OCI-LY3 (cell line): Measurements from ENCODE around the gene MYLK.
A peak's percentile ranks its signal among the peaks of the same experiment; 100 is the strongest.

ENCODE experiments used
- H2AFZ ChIP-seq: fragments of 200-600, 300-600 bp; shearing (Covaris generic); 2 replicates; pipeline ENCODE4 v1.6.0; 2014; ENCODE audit warnings: antibody characterized with exemption, low read depth, low read length
- H3K27ac ChIP-seq: fragments of 200-600, 300-600 bp; sonication (generic); 2 replicates; pipeline ENCODE4 v1.5.1; 2014; ENCODE audit warnings: mild to moderate bottlenecking, low read length, moderate library complexity, mixed read lengths
- H3K27me3 ChIP-seq: fragments of 200-600, 300-600 bp; sonication (generic); 2 replicates; pipeline ENCODE4 v1.6.1; 2014; ENCODE audit warnings: low read depth, low read length, mixed read lengths
- H3K36me3 ChIP-seq: fragments of 200-600, 300-600 bp; sonication (generic); replicated peaks from 2 replicates; pipeline ENCODE3; 2014; ENCODE audit warnings: low read depth, low read length, mixed read lengths
- H3K4me1 ChIP-seq: fragments of 300-600, 200-600 bp; sonication (generic); 2 replicates; pipeline ENCODE4 v1.6.1; 2014; ENCODE audit warnings: low read length, mixed read lengths
- H3K4me2 ChIP-seq: fragments of 200-600, 300-600 bp; sonication (generic); 2 replicates; pipeline ENCODE4 v1.6.1; 2014; ENCODE audit warnings: low read length, mixed read lengths
- H3K4me3 ChIP-seq: fragments of 300-600, 200-600 bp; sonication (generic); 2 replicates; pipeline ENCODE4 v1.5.1; 2014; ENCODE audit warnings: antibody characterized with exemption, mild to moderate bottlenecking, low read length, moderate library complexity
- H3K79me2 ChIP-seq: fragments of 300-600, 200-600 bp; shearing (Covaris generic); 2 replicates; pipeline ENCODE4 v1.6.1; 2014; ENCODE audit warnings: mild to moderate bottlenecking, low read length, mixed read lengths
- H3K9ac ChIP-seq: fragments of 300-600, 200-600 bp; shearing (Covaris generic); 2 replicates; pipeline ENCODE4 v1.6.0; 2014; ENCODE audit warnings: mild to moderate bottlenecking, low read length, moderate library complexity
- H3K9me3 ChIP-seq: fragments of 200-600, 300-600 bp; shearing (Covaris generic); 2 replicates; pipeline ENCODE4 v1.6.1; 2014; ENCODE audit warnings: low read length, mixed read lengths; ENCODE audit not compliant: insufficient read depth
- H4K20me1 ChIP-seq: fragments of 200-600, 300-600 bp; sonication (generic); 2 replicates; pipeline ENCODE4 v1.6.1; 2016; ENCODE audit warnings: low read length, mixed read lengths; ENCODE audit not compliant: insufficient read depth
- EZH2phosphoT487 ChIP-seq: fragments of 200-600 bp; shearing (Covaris generic); IDR thresholded peaks from 2 replicates; pipeline ENCODE4 v1.6.1; 2018; ENCODE audit warnings: antibody characterized with exemption, mixed run types, low read depth
- TF ChIP-seq, protein P1 (sequence below): fragments of 200-600, 300-600 bp; sonication (generic); IDR thresholded peaks from 2 replicates; pipeline ENCODE4 v1.5.1; 2014; ENCODE audit warnings: antibody characterized with exemption, low read length, low read depth

The MYLK gene

DNA sequence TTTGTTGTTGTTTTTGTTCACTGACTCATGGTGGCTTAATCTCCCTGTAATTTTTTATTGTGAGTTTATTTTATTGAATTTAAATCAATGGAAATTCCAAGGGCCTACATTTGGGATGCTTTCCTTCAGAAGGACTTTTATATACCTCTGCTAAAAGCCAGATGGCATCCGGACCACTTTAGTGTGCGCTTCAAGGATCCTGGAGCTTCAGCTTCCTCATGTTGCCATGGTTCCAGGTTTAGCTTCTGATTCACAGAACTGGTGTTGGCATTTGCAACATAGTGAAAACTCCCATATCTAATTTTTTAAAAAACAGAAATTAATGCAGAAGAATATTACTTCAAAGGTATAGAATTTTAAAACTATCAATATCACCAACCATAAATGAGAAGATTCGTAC is 290.8 kb downstream of the MYLK start:
- Histone ChIP-seq H3K4me1 (no peaks in the 10 kb centered on the region), H3K4me3 (no peak overlapping the region), H3K27me3 (no peaks in the 10 kb centered on the region), H2AFZ (no peak overlapping the region), H3K36me3 (peaks cover 30% of the 10 kb centered on the region), H3K27ac (no peak overlapping the region), H3K9ac (no peak overlapping the region), H3K4me2 (no peak overlapping the region), H4K20me1 (no peaks in the 10 kb centered on the region), H3K9me3 (peaks cover 11% of the 10 kb centered on the region; the same call in 1 of the 2 replicates), H3K79me2 (no peaks in the 10 kb centered on the region)
- no peak for TF ChIP-seq EZH2phosphoT487
- TF ChIP-seq, protein P1, sequence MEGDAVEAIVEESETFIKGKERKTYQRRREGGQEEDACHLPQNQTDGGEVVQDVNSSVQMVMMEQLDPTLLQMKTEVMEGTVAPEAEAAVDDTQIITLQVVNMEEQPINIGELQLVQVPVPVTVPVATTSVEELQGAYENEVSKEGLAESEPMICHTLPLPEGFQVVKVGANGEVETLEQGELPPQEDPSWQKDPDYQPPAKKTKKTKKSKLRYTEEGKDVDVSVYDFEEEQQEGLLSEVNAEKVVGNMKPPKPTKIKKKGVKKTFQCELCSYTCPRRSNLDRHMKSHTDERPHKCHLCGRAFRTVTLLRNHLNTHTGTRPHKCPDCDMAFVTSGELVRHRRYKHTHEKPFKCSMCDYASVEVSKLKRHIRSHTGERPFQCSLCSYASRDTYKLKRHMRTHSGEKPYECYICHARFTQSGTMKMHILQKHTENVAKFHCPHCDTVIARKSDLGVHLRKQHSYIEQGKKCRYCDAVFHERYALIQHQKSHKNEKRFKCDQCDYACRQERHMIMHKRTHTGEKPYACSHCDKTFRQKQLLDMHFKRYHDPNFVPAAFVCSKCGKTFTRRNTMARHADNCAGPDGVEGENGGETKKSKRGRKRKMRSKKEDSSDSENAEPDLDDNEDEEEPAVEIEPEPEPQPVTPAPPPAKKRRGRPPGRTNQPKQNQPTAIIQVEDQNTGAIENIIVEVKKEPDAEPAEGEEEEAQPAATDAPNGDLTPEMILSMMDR = no peak

DNA sequence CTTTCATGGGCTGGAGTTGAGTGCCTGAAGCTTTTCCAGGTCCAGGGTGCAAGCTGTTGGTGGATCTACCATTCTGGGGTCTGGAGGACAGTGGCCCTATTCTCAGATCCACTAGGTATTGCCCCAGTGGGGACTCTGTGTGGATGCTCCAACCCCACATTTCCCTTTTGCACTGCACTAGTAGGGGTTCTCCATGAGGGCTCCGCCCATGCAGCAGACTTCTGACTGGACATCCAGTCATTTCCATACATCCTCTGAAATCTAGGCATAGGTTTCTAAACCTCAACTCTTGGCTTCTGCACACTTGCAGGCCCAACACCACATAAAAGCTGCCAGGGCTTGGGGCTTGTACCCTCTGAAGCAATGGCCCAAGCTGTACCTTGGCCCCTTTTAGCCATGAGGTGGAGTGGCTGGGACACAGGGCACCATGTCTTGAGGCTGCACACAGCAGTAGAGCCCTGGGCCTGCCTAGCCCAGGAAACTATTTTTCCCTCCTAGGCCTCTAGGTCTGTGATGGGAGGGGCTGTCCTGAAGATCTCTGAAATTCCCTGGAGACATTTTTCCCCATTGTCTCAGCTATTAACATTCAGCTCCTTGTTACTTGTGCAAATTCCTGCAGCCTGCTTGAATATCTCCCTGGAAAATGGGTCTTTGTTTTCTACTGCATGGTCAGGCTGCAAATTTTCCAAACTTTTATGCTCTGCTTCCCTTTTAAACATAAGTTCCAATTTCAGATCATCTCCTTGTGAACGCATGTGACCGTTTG is 293.3 kb downstream of the MYLK start:
- H3K27ac ChIP-seq = no peak overlapping the region
- no peak overlapping the region for H2AFZ ChIP-seq
- TF ChIP-seq, protein P1 = no peak
- TF ChIP-seq EZH2phosphoT487 = no peak
- no peaks in the 10 kb centered on the region for H4K20me1 ChIP-seq
- no peak overlapping the region for H3K4me3 ChIP-seq
- no peaks in the 10 kb centered on the region for H3K27me3 ChIP-seq
- H3K36me3 ChIP-seq = peaks cover 47% of the 10 kb centered on the region
- H3K9me3 ChIP-seq = peaks cover 19% of the 10 kb centered on the region
- H3K9ac ChIP-seq = no peak overlapping the region
- peaks cover 4% of the 10 kb centered on the region; the same call in 1 of the 2 replicates for H3K4me1 ChIP-seq
- peaks cover 19% of the 10 kb centered on the region for H3K79me2 ChIP-seq
- no peak overlapping the region for H3K4me2 ChIP-seq

DNA sequence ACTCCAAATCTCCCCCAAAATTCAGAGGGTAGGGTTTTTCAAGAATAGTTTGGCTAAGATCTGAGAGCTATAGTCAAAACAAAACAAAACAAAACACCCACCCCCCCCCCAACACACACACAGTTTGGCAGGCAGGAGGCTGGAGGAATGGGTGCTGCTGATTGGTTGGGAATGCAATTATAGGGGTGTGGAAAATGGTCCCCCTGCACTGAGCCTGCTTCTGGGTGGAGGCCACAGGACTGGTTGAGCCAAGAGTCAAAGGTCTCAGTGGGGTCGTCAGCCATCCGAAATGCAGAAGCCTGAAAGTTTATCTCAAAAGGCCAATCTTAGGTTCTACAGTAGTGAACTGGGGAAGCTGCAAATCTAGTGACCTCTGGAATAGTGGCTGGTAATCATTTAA is 296.7 kb downstream of the MYLK start:
- no peaks in the 10 kb centered on the region for H3K27me3 ChIP-seq
- no peak overlapping the region for H3K4me2 ChIP-seq
- no peak overlapping the region for H3K27ac ChIP-seq
- no peak overlapping the region for H3K4me3 ChIP-seq
- H4K20me1 ChIP-seq = no peaks in the 10 kb centered on the region
- peaks cover 42% of the 10 kb centered on the region for H3K36me3 ChIP-seq
- no peak overlapping the region for H3K9ac ChIP-seq
- H3K9me3 ChIP-seq = peaks cover 19% of the 10 kb centered on the region
- H3K4me1 ChIP-seq = peaks cover 16% of the 10 kb centered on the region; the same call in 1 of the 2 replicates
- no peak for TF ChIP-seq EZH2phosphoT487
- TF ChIP-seq, protein P1 = no peak
- no peak overlapping the region for H2AFZ ChIP-seq
- peaks cover 35% of the 10 kb centered on the region for H3K79me2 ChIP-seq

DNA sequence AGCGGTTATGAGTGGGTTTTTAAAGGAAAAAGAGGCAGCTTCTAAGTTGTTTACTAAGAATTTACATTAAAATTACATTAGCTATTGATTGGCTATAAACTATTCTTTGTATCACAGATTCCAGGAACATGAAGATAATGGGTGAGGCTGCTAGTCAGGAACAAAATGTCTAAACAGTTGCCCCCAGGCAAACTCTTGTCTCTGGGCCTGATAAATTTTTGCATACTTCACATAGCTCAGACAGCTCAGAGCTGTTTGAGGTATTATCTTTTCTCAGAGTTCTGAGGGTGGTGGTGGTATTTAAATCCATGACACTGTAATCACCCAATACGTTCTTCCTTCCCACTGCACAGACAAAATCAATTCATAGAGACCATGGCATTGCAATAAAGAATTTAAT is 297.2 kb downstream of the MYLK start:
- H3K9me3 ChIP-seq = peaks cover 19% of the 10 kb centered on the region
- no peak overlapping the region for H3K9ac ChIP-seq
- no peak overlapping the region for H2AFZ ChIP-seq
- H3K27me3 ChIP-seq = no peaks in the 10 kb centered on the region
- 0 out of 2 replicates have a peak overlapping the region, but pooled peaks have one; percentile 85 for H3K4me2 ChIP-seq
- no peak overlapping the region for H3K27ac ChIP-seq
- no peak overlapping the region for H3K4me3 ChIP-seq
- peaks cover 16% of the 10 kb centered on the region; the same call in 1 of the 2 replicates for H3K4me1 ChIP-seq
- peaks cover 41% of the 10 kb centered on the region for H3K36me3 ChIP-seq
- no peaks in the 10 kb centered on the region for H4K20me1 ChIP-seq
- TF ChIP-seq, protein P1 = no peak
- TF ChIP-seq EZH2phosphoT487 = no peak
- H3K79me2 ChIP-seq = peaks cover 35% of the 10 kb centered on the region
